AG04449 (cell line): ENCODE data around the gene MED19.
A peak's percentile ranks its signal among the peaks of the same experiment; 100 is the strongest.

Experiments
- CTCF ChIA-PET: fragments of 350-600 bp; formaldehyde crosslinking; extraction: SDS; loops from one replicate; lab custom pipeline; 2021; ENCODE audit warnings: antibody characterized with exemption; lab: Yijun Ruan, JAX
- POLR2A ChIA-PET: fragments of 400-600, 350-600 bp; formaldehyde crosslinking; extraction: SDS; loops from one replicate; lab custom pipeline; 2020; ENCODE audit warnings: antibody characterized with exemption, inconsistent platforms; lab: Yijun Ruan, JAX
- DNase-seq: peaks from one replicate; pipeline ENCODE4 v3.0.0-alpha.2; 2010; ENCODE audit warnings: low read depth, low spot score
- H3K4me3 ChIP-seq: 2 replicates; pipeline ENCODE4 v1.5.1; 2011; ENCODE audit warnings: low read depth, mild to moderate bottlenecking, control low read depth, low read length
- CTCF ChIP-seq: IDR thresholded peaks from one replicate; pipeline ENCODE4 v1.5.1; 2011; ENCODE audit warnings: mild to moderate bottlenecking, moderate library complexity, low read length, control low read depth, inconsistent platforms; ENCODE audit not compliant: insufficient read depth; ENCODE audit errors: missing control alignments

Gene MED19

DNA sequence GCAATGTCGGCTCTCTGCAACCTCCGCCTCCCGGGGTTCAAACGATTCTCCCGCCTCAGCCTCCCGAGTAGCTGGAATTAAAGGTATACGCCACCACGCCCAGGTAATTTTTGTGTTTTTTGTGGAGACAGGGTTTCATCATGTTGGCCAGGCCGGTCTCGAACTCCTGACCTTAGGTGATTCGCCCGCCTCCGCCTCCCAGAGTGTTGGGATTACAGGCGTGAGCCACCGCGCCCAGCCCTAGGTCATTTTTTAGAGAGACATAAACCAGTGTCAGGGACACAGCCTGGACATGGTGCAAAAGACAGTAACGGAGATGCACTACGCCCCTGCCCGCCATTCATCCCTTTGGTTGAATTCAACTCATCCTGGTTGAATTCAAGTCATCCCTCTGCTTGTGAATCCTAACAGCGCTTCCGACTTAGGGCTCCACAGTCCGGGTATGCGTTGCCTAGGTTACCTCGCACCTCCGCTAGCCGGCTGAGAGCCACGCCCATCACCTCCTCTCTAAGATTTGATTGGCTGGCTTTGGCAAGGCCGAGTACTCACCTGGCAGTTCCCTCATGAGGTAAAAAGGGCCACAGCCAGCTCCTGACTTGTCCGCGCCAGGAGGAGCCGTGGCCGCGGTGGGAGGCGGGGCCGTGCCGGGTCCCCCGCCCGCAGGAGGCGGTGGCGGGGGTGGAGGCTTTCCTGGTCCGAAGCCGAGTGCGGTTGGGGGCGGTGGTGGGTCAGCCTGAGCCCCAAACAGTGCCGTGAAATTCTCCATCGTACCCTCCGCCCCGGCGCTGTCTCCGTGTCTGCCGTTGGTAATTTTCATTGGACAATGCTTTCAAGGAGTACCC is at the start of gene MED19:
Gene MED19 (minus strand): TSS at position 802 of the 842 bp plus-strand sequence. CDS start 36 bp downstream, at position 766.
- peak within 1 kb of the TSS; percentile 100 for H3K4me3 ChIP-seq
- CTCF ChIA-PET, result interaction anchor here (1.0 to 3.9 kb wide), 2 partner anchors 69 to 90 kb away, joined by 3 to 15 read pairs; no protein-coding TSS in a partner anchor
- TF ChIP-seq CTCF, result no peak
- POLR2A ChIA-PET, result interaction anchor here (0.6 to 1.1 kb wide), 6 partner anchors 9 to 164 kb away, joined by 3 to 4 read pairs (median 3); no protein-coding TSS in a partner anchor
- DNase-seq, result peak; percentile 7

DNA sequence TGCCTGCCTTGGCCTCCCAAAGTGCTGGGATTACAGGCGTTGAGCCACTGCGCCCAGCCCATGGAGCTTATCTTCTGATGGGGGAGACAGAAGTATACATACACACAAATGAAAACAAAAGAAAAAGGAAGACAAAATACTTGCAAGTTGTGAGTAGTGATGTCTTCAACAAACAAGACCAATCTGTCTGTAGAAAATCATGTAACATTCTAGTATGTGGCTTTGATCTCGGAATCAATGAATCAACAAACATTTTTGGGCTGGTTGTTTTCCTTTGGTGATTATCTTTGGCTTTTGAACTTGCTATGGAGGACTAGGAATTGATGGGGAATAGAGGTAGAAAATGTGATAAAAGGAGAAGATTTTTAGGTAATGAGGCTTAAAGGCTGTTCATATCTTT is 46.2 kb upstream of the MED19 start:
- DNase-seq, result no peak
- ChIA-PET POLR2A (interaction anchor here (0.8 kb wide), 1 partner anchor 18 kb away, joined by 4 read pairs; no protein-coding TSS in a partner anchor), CTCF (interaction anchor here (0.7 to 16.3 kb wide), 9 partner anchors 10 to 766 kb away, joined by 3 to 315 read pairs (median 4); no protein-coding TSS in a partner anchor)
- H3K4me3 ChIP-seq, result no peak overlapping the region
- no peak for TF ChIP-seq CTCF

DNA sequence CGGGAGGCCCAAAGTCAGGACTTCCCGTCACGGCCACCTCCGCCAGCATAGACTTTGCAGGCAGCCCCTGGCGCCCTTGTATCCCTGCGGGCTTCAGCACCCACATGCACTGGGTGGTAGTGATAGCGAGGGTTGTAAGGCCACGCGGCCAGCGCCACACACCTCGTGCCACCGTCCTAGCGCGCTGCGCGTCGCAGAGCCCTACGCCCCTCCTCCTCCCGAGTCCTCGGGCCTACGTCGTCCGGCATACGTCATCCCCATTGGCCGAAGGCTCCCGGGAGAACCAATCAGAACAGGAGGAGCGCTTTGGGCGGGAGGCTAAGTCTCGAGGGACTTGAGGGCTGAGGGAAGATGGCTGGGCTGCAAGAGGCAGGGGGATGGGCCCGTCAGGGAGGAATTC is 40.9 kb upstream of the MED19 start:
- no peak overlapping the region for H3K4me3 ChIP-seq
- ChIA-PET CTCF (interaction anchor here (2.2 to 9.9 kb wide), 2 partner anchors 11 to 48 kb away, joined by 26 to 200 read pairs; no protein-coding TSS in a partner anchor), POLR2A (interaction anchor here (1.2 kb wide), 1 partner anchor 48 kb away, joined by 3 read pairs; no protein-coding TSS in a partner anchor)
- no peak for DNase-seq
- no peak for TF ChIP-seq CTCF

- POLR2A ChIA-PET, result interaction anchor here (0.6 to 1.6 kb wide), 4 partner anchors 10 to 308 kb away, joined by 3 to 8 read pairs (median 3); partner anchors contain the start of gene SELENOH
- no peak for DNase-seq
- TF ChIP-seq CTCF, result peak; percentile 52
- no peak within 1 kb of the TSS for H3K4me3 ChIP-seq
- CTCF ChIA-PET, result interaction anchor here (0.6 to 9.9 kb wide), 21 partner anchors 9 to 772 kb away, joined by 3 to 200 read pairs (median 7); partner anchors contain the start of genes CTNND1 and SELENOH
Observed at GRCh38 chr11:57751676-57752253, 39.8 kb upstream of the MED19 start, which contains the start of gene BTBD18. Gene BTBD18 (minus strand): TSS chr11:57751819. CDS start chr11:57751188, 631 bp downstream.

DNA sequence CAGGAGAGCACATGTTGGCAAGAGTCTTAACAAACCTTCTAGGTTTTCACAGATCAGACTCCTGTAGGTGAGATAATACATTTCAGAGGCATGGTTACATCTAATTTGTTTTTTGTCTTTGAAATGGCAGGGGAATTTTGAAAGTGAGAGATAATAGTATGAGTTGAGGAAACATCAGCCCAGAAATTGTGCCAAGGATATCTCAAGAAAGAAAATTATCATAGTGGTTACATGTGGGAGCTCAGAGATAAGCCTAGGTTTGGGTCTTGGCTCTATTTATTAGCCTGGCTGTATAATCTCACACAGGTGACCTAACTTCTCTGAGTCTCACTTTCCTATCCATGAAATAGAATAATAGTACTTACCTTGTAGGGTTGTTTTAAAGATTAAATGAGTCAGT is 39.2 kb upstream of the MED19 start:
- POLR2A ChIA-PET, result interaction anchor here (1.0 to 1.6 kb wide), 2 partner anchors 10 to 308 kb away, joined by 3 to 8 read pairs; partner anchors contain the start of gene SELENOH
- no peak overlapping the region for H3K4me3 ChIP-seq
- DNase-seq, result no peak
- CTCF ChIA-PET, result interaction anchor here (0.6 to 9.9 kb wide), 21 partner anchors 9 to 773 kb away, joined by 3 to 200 read pairs (median 7); partner anchors contain the start of genes CTNND1 and SELENOH
- no peak for TF ChIP-seq CTCF
